K562 (cell line): ENCODE measurements around the gene DYNLT2B.

Experiments used
- BRCA1 ChIP-seq, 2 experiments: fragments of 450-650 bp in 1 of 2; sonication (generic) in 1 of 2; formaldehyde crosslinking in 1 of 2; IDR thresholded peaks; 2 replicates each; pipeline versions ENCODE4 v1.5.0 to v1.6.1; 2017 to 2020; ENCODE audit warnings: mild to moderate bottlenecking in 1 of 2, missing genetic modification reagents in 1 of 2
- CTCF ChIP-seq, 3 experiments: IDR thresholded peaks in 2 of 3; conservative IDR thresholded peaks in 1 of 3; 2 replicates each; pipeline ENCODE4 v1.5.1; 2011 to 2012; ENCODE audit warnings: low read length in 3 of 3, mild to moderate bottlenecking in 3 of 3, control low read depth in 2 of 3, improper control_type of control experiment in 1 of 3, inconsistent platforms in 1 of 3, low read depth in 1 of 3, mixed read lengths in 1 of 3, moderate library complexity in 1 of 3; ENCODE audit not compliant: insufficient read depth in 2 of 3
- OTX1 ChIP-seq: fragments of 450-650 bp; formaldehyde crosslinking; IDR thresholded peaks from 2 replicates; pipeline ENCODE4 v1.4.0; 2022; ENCODE audit warnings: mild to moderate bottlenecking
- RBM22 ChIP-seq: fragments of 200-400 bp; formaldehyde crosslinking; IDR thresholded peaks from 2 replicates; pipeline ENCODE4 v1.6.1; 2018; ENCODE audit warnings: low read length, low read depth; ENCODE audit not compliant: poor library complexity, severe bottlenecking
- TCF7L2 ChIP-seq: fragments of 150-350 bp; IDR thresholded peaks from 2 replicates; pipeline ENCODE4 v1.6.1; 2016; ENCODE audit warnings: low read depth, mild to moderate bottlenecking, low read length, moderate library complexity
- ZNF830 ChIP-seq: fragments of 250-450 bp; sonication (Bioruptor Pico); IDR thresholded peaks from 2 replicates; pipeline ENCODE4 v1.5.0; 2021; ENCODE audit warnings: mild to moderate bottlenecking

DNA sequence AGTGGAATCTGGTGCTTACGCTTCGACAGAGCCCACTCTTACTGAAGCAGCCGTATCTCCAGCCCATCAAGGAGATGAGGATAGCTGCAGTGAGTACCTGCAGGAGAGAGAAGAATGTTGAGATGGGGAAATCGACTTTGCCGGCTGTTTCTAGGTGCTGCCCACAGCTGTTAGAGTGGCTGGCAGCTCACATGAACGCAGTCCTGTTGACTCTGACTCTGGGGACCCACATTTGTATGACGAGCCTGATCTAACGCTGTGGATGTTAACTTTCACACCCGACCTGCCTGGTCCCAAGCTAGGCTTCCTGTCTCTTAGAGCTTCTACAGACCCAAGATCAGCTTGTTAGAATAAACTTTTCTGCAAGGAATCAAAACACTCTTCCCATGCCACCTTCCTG is 8.9 kb upstream of the DYNLT2B start:
- TF ChIP-seq OTX1 (CRISPR knock-in tag) (no peak), CTCF (IDR thresholded peaks at IDR 0.05 in 2 of 3, conservative IDR thresholded peaks at IDR 0.05 in 1 of 3; ENCODE audit: insufficient read depth in 2 of 3, low read depth in 1 of 3, low read length in 3 of 3) (no peak), BRCA1 (IDR thresholded peaks at IDR 0.05) (no peak), BRCA1 (CRISPR knock-in tag; IDR thresholded peaks at IDR 0.05) (no peak), ZNF830 (CRISPR knock-in tag) (no peak), TCF7L2 (no peak), RBM22 (no peak)
